HG02943 (cell line): ENCODE results near the gene ADCY2.

Source experiments
- ATAC-seq: cut with Tn5 transposase; IDR thresholded peaks from one replicate; pipeline ENCODE4 v1.9.1; 2021; ENCODE audit warnings: mild to moderate bottlenecking, low read depth, moderate library complexity; ENCODE audit not compliant: unreplicated experiment

The ADCY2 gene

GRCh38 chr5:7762267-7762666 is 366.3 kb downstream of the ADCY2 start:
- ATAC-seq: no peak

- no peak for ATAC-seq
Measured at GRCh38 chr5:7763621-7764072, 367.7 kb downstream of the ADCY2 start.

GRCh38 chr5:7764452-7764851 is 368.5 kb downstream of the ADCY2 start:
- ATAC-seq: no peak

- no peak for ATAC-seq
Measured at GRCh38 chr5:7770436-7770835, 374.5 kb downstream of the ADCY2 start.

- ATAC-seq: no peak
Measured at GRCh38 chr5:7772141-7772540, 376.2 kb downstream of the ADCY2 start.

GRCh38 chr5:7773178-7773577 is 377.2 kb downstream of the ADCY2 start:
- ATAC-seq: no peak

GRCh38 chr5:7776442-7776841 is 380.5 kb downstream of the ADCY2 start:
- no peak for ATAC-seq

- ATAC-seq: no peak
Measured at GRCh38 chr5:7779019-7780005, 383.4 kb downstream of the ADCY2 start.

- ATAC-seq: no peak
Measured at GRCh38 chr5:7781899-7782298, 386.0 kb downstream of the ADCY2 start.

- ATAC-seq: no peak
Measured at GRCh38 chr5:7784683-7785380, 388.9 kb downstream of the ADCY2 start.

- no peak for ATAC-seq
Measured at GRCh38 chr5:7787770-7788169, 391.8 kb downstream of the ADCY2 start.

GRCh38 chr5:7789567-7789966 is 393.6 kb downstream of the ADCY2 start:
- ATAC-seq: no peak

- ATAC-seq: peak; percentile 5
Measured at GRCh38 chr5:7793895-7794294, 398.0 kb downstream of the ADCY2 start.

- peak; percentile 70 for ATAC-seq
Measured at GRCh38 chr5:7794311-7794710, 398.4 kb downstream of the ADCY2 start.

GRCh38 chr5:7794823-7795222 is 398.9 kb downstream of the ADCY2 start:
- peak; percentile 45 for ATAC-seq

- no peak for ATAC-seq
Measured at GRCh38 chr5:7795306-7795705, 399.4 kb downstream of the ADCY2 start.

- no peak for ATAC-seq
Measured at GRCh38 chr5:7801891-7802614, 406.1 kb downstream of the ADCY2 start.

GRCh38 chr5:7802855-7803254 is 406.9 kb downstream of the ADCY2 start:
- ATAC-seq: no peak

GRCh38 chr5:7803937-7804336 is 408.0 kb downstream of the ADCY2 start:
- ATAC-seq: no peak

- ATAC-seq: no peak
Measured at GRCh38 chr5:7805379-7805778, 409.4 kb downstream of the ADCY2 start.

- no peak for ATAC-seq
Measured at GRCh38 chr5:7808998-7809397, 413.1 kb downstream of the ADCY2 start.
